ENCODE measurements around the gene GRAMD2B. TPM values are rescaled to one million over a fixed set of nuclear protein-coding genes. Genes with fewer than 3 reads are reported as not detected.

The GRAMD2B gene
- total RNA-seq, 1 donor from 2014 or later: 13.7 TPM

DNA sequence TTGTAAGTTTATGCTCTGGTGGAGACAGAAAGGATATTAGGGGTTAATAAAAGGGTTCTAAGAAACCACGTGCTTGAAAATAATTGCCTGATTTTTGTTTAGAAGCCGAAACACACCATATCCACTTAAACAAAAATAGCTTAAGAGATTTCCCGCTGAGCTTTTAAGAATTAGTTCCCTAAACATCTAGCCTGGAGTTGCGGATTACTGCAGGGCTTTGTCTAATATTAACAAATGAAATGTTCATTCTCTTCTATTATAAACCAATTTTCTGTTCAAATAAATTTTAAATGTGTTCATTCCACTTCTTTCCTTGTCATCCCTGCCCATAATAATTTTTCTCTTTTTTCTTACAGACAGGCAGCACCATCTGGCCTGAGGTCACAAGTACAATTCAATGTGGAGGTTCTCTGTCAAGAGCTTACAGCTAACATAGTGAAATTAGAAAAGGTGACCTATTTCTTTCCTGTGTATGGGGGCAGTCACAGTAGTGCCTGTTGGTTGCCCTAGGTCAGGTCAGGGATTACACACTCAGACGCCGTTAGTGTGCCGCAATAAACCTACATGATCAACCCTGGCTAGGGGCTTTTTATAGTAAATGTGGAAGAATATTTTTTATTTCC is 65.3 kb downstream of the GRAMD2B start:
- Histone ChIP-seq H3K4me3 (no peak overlapping the region), H3K4me1 (no peaks in the 10 kb centered on the region), H3K9me3 (no peaks in the 10 kb centered on the region), H3K36me3 (peaks cover 98% of the 10 kb centered on the region), H3K27ac (no peak overlapping the region), H3K27me3 (ENCODE audit: low read depth) (no peaks in the 10 kb centered on the region)
- TF ChIP-seq, protein P1, sequence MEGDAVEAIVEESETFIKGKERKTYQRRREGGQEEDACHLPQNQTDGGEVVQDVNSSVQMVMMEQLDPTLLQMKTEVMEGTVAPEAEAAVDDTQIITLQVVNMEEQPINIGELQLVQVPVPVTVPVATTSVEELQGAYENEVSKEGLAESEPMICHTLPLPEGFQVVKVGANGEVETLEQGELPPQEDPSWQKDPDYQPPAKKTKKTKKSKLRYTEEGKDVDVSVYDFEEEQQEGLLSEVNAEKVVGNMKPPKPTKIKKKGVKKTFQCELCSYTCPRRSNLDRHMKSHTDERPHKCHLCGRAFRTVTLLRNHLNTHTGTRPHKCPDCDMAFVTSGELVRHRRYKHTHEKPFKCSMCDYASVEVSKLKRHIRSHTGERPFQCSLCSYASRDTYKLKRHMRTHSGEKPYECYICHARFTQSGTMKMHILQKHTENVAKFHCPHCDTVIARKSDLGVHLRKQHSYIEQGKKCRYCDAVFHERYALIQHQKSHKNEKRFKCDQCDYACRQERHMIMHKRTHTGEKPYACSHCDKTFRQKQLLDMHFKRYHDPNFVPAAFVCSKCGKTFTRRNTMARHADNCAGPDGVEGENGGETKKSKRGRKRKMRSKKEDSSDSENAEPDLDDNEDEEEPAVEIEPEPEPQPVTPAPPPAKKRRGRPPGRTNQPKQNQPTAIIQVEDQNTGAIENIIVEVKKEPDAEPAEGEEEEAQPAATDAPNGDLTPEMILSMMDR (IDR thresholded peaks at IDR 0.05): no peak
- DNase-seq: no peak
- ATAC-seq: no peak
- intact Hi-C loops (cut with DNase I): no loop called here

DNA sequence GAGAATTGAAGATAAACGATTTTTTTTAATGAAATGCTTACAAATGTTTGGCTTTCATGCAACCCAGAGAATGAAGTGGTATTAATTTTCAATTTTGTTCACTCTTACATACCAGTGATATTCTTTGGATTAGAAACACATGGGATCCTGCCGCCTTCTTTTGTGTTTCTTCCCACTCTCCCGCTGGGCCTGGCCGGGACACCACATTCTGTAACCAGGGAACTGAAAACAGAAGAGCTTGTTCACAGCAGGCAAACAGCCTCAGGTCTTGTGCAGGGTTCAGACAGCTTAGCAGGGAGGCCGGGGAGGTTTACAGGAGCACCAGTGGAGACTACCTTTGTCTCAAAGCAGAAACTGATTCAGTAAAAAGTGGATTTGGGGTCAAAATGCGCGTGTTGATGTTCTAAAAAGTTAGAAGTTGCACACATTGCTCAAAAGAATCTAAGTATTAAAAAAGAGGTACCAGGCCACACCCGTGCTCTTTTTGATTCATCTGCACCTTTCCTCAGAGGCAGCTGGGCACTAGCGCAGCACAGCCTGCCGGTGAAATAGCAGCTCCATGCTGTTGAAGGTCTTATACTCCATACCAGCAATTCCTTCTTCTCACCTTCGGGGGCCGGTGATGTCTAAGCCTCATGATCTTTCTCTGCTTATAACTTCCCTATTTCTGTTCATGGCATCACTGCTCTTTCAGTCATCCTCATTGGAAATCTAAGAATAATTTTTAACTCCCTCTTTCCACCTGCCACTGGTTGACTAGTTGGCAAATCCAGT is 67.1 kb downstream of the GRAMD2B start:
- TF ChIP-seq, protein P1 (IDR thresholded peaks at IDR 0.05): no peak
- ATAC-seq (no peak), DNase-seq (no peak)
- no peaks in the 10 kb centered on the region for H3K4me1 ChIP-seq
- no peak overlapping the region for H3K27ac ChIP-seq
- no peak overlapping the region for H3K4me3 ChIP-seq
- no peaks in the 10 kb centered on the region for H3K27me3 ChIP-seq (ENCODE audit: low read depth)
- peaks cover 89% of the 10 kb centered on the region for H3K36me3 ChIP-seq
- intact Hi-C loops (cut with DNase I): no loop called here
- H3K9me3 ChIP-seq: no peaks in the 10 kb centered on the region

DNA sequence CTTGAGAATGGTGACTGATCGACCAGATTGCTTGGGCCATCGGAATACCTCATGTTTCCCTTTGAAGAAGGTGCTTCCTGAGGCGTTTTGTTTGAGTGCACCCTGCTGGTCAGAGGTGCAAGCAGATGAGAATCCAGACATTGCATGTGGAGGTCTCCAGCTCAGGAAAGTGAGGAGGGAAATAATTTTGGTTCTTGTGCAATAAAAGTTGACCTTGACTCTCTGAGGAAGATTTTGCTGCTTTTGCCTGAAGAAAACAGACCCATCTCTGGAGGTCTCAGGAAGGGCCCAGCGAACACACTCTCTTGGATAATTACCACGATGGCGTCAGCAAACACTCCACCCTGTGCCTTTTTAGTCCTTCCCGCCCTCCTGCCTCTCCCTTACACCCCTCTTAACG is 69.7 kb downstream of the GRAMD2B start:
- H3K27me3 ChIP-seq (ENCODE audit: low read depth): no peaks in the 10 kb centered on the region
- H3K4me1 ChIP-seq: no peaks in the 10 kb centered on the region
- TF ChIP-seq, protein P1 (IDR thresholded peaks at IDR 0.05): no peak
- ATAC-seq (no peak), DNase-seq (no peak)
- no peaks in the 10 kb centered on the region for H3K9me3 ChIP-seq
- intact Hi-C loops (cut with DNase I): no loop called here
- H3K36me3 ChIP-seq: peaks cover 63% of the 10 kb centered on the region
- no peak overlapping the region for H3K4me3 ChIP-seq
- no peak overlapping the region for H3K27ac ChIP-seq

DNA sequence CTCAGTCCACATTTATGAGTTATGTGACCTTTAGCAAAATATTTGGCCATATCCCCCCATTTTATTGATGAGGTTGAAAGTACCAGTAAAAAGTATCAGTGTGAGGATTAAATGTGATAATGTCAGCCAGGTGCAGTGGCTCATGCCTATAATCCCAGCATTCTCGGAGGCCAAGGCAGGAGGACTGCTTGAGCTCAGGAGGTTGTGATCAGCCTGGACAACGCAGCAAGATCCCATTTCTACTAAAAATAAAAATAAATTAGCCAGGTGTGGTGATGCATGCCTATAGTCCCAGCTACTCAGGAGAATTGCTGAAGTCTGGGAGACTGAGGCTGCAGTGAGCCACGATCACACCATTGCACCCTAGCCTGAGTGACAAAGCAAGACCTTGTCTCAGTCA is 71.2 kb downstream of the GRAMD2B start:
- no peak for ATAC-seq
- DNase-seq: no peak
- Histone ChIP-seq H3K4me1 (no peaks in the 10 kb centered on the region), H3K4me3 (no peak overlapping the region), H3K9me3 (no peaks in the 10 kb centered on the region), H3K27ac (no peak overlapping the region), H3K36me3 (peaks cover 49% of the 10 kb centered on the region), H3K27me3 (ENCODE audit: low read depth) (no peaks in the 10 kb centered on the region)
- intact Hi-C loops (cut with DNase I): no loop called here
- TF ChIP-seq, protein P1 (IDR thresholded peaks at IDR 0.05): no peak

DNA sequence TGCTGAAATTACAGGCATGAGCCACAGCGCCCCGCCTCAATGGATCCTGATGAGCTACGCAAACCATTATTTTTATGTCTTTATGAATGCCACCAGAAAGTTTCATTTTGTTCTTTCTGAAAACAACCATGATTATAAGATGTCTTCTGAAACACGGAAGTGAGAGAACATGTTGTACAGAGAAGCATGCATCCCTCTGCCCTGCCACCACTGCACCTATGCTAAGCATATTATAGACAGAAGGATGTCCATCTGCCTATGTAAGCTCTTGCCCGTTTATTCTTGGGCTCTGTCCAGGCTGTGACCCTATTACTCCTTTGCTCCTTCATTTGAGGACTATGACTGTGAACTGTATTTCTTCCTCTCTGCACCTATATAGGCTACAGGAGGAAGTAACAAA is 74.3 kb downstream of the GRAMD2B start:
- Histone ChIP-seq H3K36me3 (peaks cover 20% of the 10 kb centered on the region), H3K27me3 (ENCODE audit: low read depth) (no peaks in the 10 kb centered on the region), H3K27ac (no peak overlapping the region), H3K9me3 (no peaks in the 10 kb centered on the region), H3K4me1 (peaks cover 1% of the 10 kb centered on the region), H3K4me3 (no peak overlapping the region)
- no peak for DNase-seq
- ATAC-seq: no peak
- TF ChIP-seq, protein P1 (IDR thresholded peaks at IDR 0.05): no peak
- intact Hi-C loops (cut with DNase I): no loop called here

Measured in lower lobe of right lung (tissue), 2 donors.